HCT116 (cell line): ENCODE data around the gene FGF10. TPM values are rescaled to one million over a fixed set of nuclear protein-coding genes. Genes with fewer than 3 reads are reported as not detected.

Source experiments
- ATAC-seq: fragments of 200-7000 bp; cut with Tn5 transposase; 2 replicates; pipeline ENCODE4 v1.9.1; 2020; ENCODE audit warnings: mild to moderate bottlenecking, moderate library complexity
- BruUV-seq: library from RNA; stranded (reverse); fragments of 400-500 nt; replicated peaks from 2 replicates; lab custom pipeline; 2021; lab: Mats Ljungman, UMichigan
- CTCF ChIA-PET: fragments of 300-600 bp; sonication (Branson Sonifier 250); formaldehyde crosslinking; loops from one replicate; lab custom pipeline; 2021; ENCODE audit warnings: antibody characterized with exemption; lab: Charles Lee
- POLR2A ChIA-PET: fragments of 300-600, 350-600 bp; sonication (Branson Sonifier 250); formaldehyde crosslinking; loops from one replicate; lab custom pipeline; 2021; ENCODE audit warnings: antibody characterized with exemption; lab: Charles Lee
- RAD21 ChIA-PET, 2 experiments: fragments of 300-600 bp; sonication (Branson Sonifier 250); formaldehyde crosslinking; loops; one replicate each; lab custom pipeline; 2023; ENCODE audit warnings: low total read pairs in 2 of 2; ENCODE audit not compliant: uncharacterized antibody in 2 of 2, unreplicated experiment in 2 of 2, low non-redundant PET in 1 of 2; lab: Charles Lee
- DNase-seq: peaks from one replicate; pipeline ENCODE4 v3.0.0-alpha.2; 2010; ENCODE audit warnings: low read depth, low spot score
- H2AFZ ChIP-seq: fragments of 200-600 bp; shearing (Covaris generic), sonication (generic); 2 replicates; pipeline ENCODE4 v1.6.1; 2017; ENCODE audit warnings: low read depth, mixed run types, mixed read lengths, antibody characterized with exemption, low read length; ENCODE audit not compliant: poor library complexity, severe bottlenecking
- H3K27ac ChIP-seq: 2 replicates; pipeline ENCODE4 v1.5.1; 2012; ENCODE audit warnings: low read depth, low read length
- H3K27me3 ChIP-seq: fragments of 200-600 bp; sonication (generic); 2 replicates; pipeline ENCODE4 v1.6.1; 2016; ENCODE audit warnings: mixed run types, low read length, mixed read lengths; ENCODE audit not compliant: insufficient read depth
- H3K36me3 ChIP-seq, 2 experiments: fragments of 200-500 bp in 1 of 2; fragments of 200-600 bp in 1 of 2; sonication (Bioruptor generic) in 1 of 2; sonication (generic) in 1 of 2; 2 replicates each; pipeline versions ENCODE4 v1.5.1 to v1.6.1; 2014 to 2016; ENCODE audit warnings: low read length in 2 of 2, inconsistent platforms in 1 of 2, mixed read lengths in 1 of 2, mixed run types in 1 of 2; ENCODE audit not compliant: insufficient read depth in 2 of 2, control insufficient read depth in 1 of 2
- H3K4me1 ChIP-seq, 2 experiments: fragments of 200-600 bp in 1 of 2; sonication (generic) in 1 of 2; 2 replicates each; pipeline versions ENCODE4 v1.5.1 to v1.6.1; 2012 to 2017; ENCODE audit warnings: low read length in 2 of 2, inconsistent platforms in 1 of 2, mild to moderate bottlenecking in 1 of 2, mixed read lengths in 1 of 2, mixed run types in 1 of 2, moderate library complexity in 1 of 2; ENCODE audit not compliant: insufficient read depth in 2 of 2, control insufficient read depth in 1 of 2
- H3K4me2 ChIP-seq: fragments of 200-600 bp; sonication (generic); 2 replicates; pipeline ENCODE4 v1.6.1; 2017; ENCODE audit warnings: mixed run types, low read length, mixed read lengths
- H3K4me3 ChIP-seq, 2 experiments: fragments of 200-600 bp in 1 of 2; sonication (generic) in 1 of 2; replicated peaks in 1 of 2; 2 replicates each; pipeline ENCODE4 v1.5.1; 2011 to 2016; ENCODE audit warnings: low read length in 2 of 2, control low read depth in 1 of 2, low read depth in 1 of 2, mild to moderate bottlenecking in 1 of 2, mixed read lengths in 1 of 2, mixed run types in 1 of 2
- H3K79me2 ChIP-seq: fragments of 200-600 bp; sonication (generic); 2 replicates; pipeline ENCODE4 v1.6.1; 2017; ENCODE audit warnings: mild to moderate bottlenecking, mixed run types, low read length, moderate library complexity, mixed read lengths; ENCODE audit not compliant: insufficient read depth
- H3K9ac ChIP-seq: fragments of 200-600 bp; sonication (generic); 2 replicates; pipeline ENCODE4 v1.6.1; 2016; ENCODE audit warnings: low read length, mixed read lengths
- H3K9me2 ChIP-seq: fragments of 200-600 bp; sonication (generic), shearing (Covaris generic); 2 replicates; pipeline ENCODE4 v1.6.1; 2017; ENCODE audit warnings: mixed run types, mild to moderate bottlenecking, moderate library complexity; ENCODE audit not compliant: insufficient read depth
- H3K9me3 ChIP-seq, 2 experiments: fragments of 200-500 bp in 1 of 2; fragments of 200-600 bp in 1 of 2; sonication (Bioruptor generic) in 1 of 2; sonication (generic) in 1 of 2; 2 replicates each; pipeline ENCODE4 v1.6.1; 2014 to 2017; ENCODE audit warnings: low read length in 2 of 2, mixed read lengths in 2 of 2, inconsistent platforms in 1 of 2, low read depth in 1 of 2, mild to moderate bottlenecking in 1 of 2, mixed run types in 1 of 2, moderate library complexity in 1 of 2; ENCODE audit not compliant: control insufficient read depth in 1 of 2, insufficient read depth in 1 of 2
- H4K20me1 ChIP-seq: fragments of 200-600 bp; sonication (generic), shearing (Covaris generic); 2 replicates; pipeline ENCODE4 v1.6.1; 2017; ENCODE audit warnings: mixed run types, mild to moderate bottlenecking, moderate library complexity; ENCODE audit not compliant: insufficient read depth
- EGR1 ChIP-seq: IDR thresholded peaks from 2 replicates; pipeline ENCODE4 v1.6.1; 2012; ENCODE audit warnings: low read depth
- ELF1 ChIP-seq: IDR thresholded peaks from 2 replicates; pipeline ENCODE4 v1.6.1; 2012; ENCODE audit warnings: low read depth, borderline replicate concordance
- EZH2 ChIP-seq: fragments of 200-600 bp; sonication (generic); IDR thresholded peaks from 2 replicates; pipeline ENCODE4 v1.6.1; 2017; ENCODE audit warnings: antibody characterized with exemption, mixed run types
- JUND ChIP-seq: IDR thresholded peaks from 2 replicates; pipeline ENCODE4 v1.6.1; 2012
- POLR2A ChIP-seq: IDR thresholded peaks from 2 replicates; pipeline ENCODE4 v1.7.0; 2011; ENCODE audit warnings: borderline replicate concordance; ENCODE audit not compliant: insufficient read depth, insufficient read length; ENCODE audit errors: extremely low read depth
- POLR2AphosphoS5 ChIP-seq: IDR thresholded peaks from 2 replicates; pipeline ENCODE4 v1.6.1; 2011; ENCODE audit warnings: mild to moderate bottlenecking, low read depth, low read length, moderate library complexity
- intact Hi-C: fragments of 100-400 bp; cut with micrococcal nuclease; formaldehyde crosslinking; loops from 2 replicates; pipeline ENCODE4 v1.10.0; 2022
- total RNA-seq: library from RNA; stranded (reverse); gene quantifications from one replicate; pipeline ENCODE4 v1.2.1, GENCODE V29; 2021; ENCODE audit not compliant: unreplicated experiment
- TF ChIP-seq, protein P1 (sequence below), 3 experiments: fragments of 200-600 bp in 1 of 3; sonication (generic) in 1 of 3; IDR thresholded peaks in 2 of 3; conservative IDR thresholded peaks in 1 of 3; 2 replicates each; pipeline ENCODE4 v1.5.1; 2012 to 2017; ENCODE audit warnings: low read depth in 2 of 3, low read length in 2 of 3, antibody characterized with exemption in 1 of 3, borderline replicate concordance in 1 of 3, control low read depth in 1 of 3, mild to moderate bottlenecking in 1 of 3, mixed read lengths in 1 of 3, mixed run types in 1 of 3, moderate library complexity in 1 of 3; ENCODE audit not compliant: insufficient read depth in 1 of 3
- TF ChIP-seq, protein P2 (sequence below): IDR thresholded peaks from 2 replicates; pipeline ENCODE4 v1.6.1; 2012

FGF10 gene
- total RNA-seq, 1 experiment from 2014 or later, result not detected

DNA sequence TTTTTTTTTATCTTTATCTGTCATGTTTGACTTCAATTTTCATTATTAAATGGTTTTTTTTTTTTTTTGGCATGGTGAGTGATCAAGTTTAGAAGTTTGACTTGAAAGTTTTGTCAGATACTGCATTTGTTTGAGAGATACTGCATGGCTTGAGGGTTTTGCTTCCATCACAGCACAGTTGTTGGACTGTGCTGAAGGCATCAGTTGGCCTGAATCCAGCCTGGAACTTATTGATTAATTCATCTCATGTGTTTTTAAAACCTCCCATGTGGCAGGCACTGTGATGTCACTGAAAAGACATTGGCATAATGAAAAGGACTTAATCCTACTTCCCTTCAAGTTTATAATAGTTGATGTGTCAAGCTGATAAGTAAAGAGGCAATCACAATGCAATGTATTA, 128.4 kb downstream of the FGF10 start (continued):
- TF ChIP-seq, protein P1, sequence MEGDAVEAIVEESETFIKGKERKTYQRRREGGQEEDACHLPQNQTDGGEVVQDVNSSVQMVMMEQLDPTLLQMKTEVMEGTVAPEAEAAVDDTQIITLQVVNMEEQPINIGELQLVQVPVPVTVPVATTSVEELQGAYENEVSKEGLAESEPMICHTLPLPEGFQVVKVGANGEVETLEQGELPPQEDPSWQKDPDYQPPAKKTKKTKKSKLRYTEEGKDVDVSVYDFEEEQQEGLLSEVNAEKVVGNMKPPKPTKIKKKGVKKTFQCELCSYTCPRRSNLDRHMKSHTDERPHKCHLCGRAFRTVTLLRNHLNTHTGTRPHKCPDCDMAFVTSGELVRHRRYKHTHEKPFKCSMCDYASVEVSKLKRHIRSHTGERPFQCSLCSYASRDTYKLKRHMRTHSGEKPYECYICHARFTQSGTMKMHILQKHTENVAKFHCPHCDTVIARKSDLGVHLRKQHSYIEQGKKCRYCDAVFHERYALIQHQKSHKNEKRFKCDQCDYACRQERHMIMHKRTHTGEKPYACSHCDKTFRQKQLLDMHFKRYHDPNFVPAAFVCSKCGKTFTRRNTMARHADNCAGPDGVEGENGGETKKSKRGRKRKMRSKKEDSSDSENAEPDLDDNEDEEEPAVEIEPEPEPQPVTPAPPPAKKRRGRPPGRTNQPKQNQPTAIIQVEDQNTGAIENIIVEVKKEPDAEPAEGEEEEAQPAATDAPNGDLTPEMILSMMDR (IDR thresholded peaks at IDR 0.05 in 2 of 3, conservative IDR thresholded peaks at IDR 0.05 in 1 of 3; ENCODE audit: borderline replicate concordance in 1 of 3, insufficient read depth in 1 of 3, low read depth in 2 of 3, low read length in 2 of 3), result no peak
- TF ChIP-seq JUND (no peak), EZH2 (no peak)
- TF ChIP-seq, protein P2, sequence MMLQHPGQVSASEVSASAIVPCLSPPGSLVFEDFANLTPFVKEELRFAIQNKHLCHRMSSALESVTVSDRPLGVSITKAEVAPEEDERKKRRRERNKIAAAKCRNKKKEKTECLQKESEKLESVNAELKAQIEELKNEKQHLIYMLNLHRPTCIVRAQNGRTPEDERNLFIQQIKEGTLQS, result no peak
- TF ChIP-seq, all 23 proteins: peak for 0

- Histone ChIP-seq H3K27ac (no peak overlapping the region), H3K4me2 (no peak overlapping the region), H3K9me3 (no peaks in the 10 kb centered on the region), H3K9me2 (no peaks in the 10 kb centered on the region), H3K9ac (no peak overlapping the region), H3K27me3 (no peaks in the 10 kb centered on the region), H3K4me3 (no peak overlapping the region), H3K4me1 (no peaks in the 10 kb centered on the region), H3K36me3 (no peaks in the 10 kb centered on the region), H4K20me1 (no peaks in the 10 kb centered on the region), H2AFZ (no peak overlapping the region), H3K79me2 (no peaks in the 10 kb centered on the region)
- CTCF ChIA-PET, result no interaction called here
- ATAC-seq (no peak), DNase-seq (no peak)
- RAD21 ChIA-PET, result no interaction called here
- no TSS peak for BruUV-seq
- POLR2A ChIA-PET, result no interaction called here
- TF ChIP-seq ELF1 (no peak), EGR1 (no peak), JUND (no peak), POLR2A (no peak), POLR2AphosphoS5 (no peak)
- TF ChIP-seq, protein P2, result no peak
- intact Hi-C loops, result no loop called here
These were observed 131.4 kb downstream of the FGF10 start for GRCh38 chr5:44257653-44258365.
